ENCODE results near the gene UBE3D. TPM values are rescaled to one million over a fixed set of nuclear protein-coding genes. Genes with fewer than 3 reads are reported as not detected.

The UBE3D gene
- total RNA-seq, 1 donor, result 7.0 TPM

DNA sequence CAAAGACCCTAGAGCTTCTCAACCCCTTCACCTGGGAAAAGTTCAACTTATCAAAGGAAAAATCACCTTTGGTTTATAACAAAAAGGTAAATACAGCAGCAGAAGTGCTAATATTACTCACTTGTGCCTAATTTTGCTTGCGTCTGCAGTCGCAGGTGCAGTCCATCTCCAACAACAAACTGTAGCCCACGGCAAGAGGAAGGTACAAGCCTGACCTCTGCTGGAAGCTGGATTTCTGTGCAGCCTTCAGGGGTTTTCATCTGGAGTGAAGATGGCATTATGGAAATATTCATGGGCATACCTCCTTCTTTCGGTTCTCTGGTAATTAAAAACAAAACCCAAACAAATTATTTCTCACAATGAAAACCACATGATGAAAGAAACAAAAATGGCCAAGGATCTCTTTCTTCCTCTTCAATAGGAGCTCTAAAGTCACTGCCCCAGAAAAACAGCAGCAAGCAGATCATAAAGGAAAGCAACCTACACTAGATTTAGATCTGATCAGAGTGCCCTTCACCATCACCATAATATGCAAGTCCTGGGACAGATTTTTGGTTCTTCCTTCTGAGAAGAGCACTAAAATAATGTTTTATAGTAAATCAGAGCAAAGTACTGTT, 7.8 kb downstream of the UBE3D start:
- peak; percentile 89 for TF ChIP-seq CTCF (IDR thresholded peaks at IDR 0.05; ENCODE audit: insufficient read depth, low read length)
- peak; percentile 64 for DNase-seq (ENCODE audit: low read depth)
- no peak overlapping the region for H3K4me3 ChIP-seq (ENCODE audit: low read depth, low read length)

GRCh38 chr6:83055366-83055964, 10.2 kb downstream of the UBE3D start:
- peak; percentile 79 for TF ChIP-seq CTCF (IDR thresholded peaks at IDR 0.05; ENCODE audit: insufficient read depth, low read length)
- no peak overlapping the region for H3K4me3 ChIP-seq (ENCODE audit: low read depth, low read length)
- DNase-seq (ENCODE audit: low read depth), result peak; percentile 70

GRCh38 chr6:83053678-83054077, 12.0 kb downstream of the UBE3D start:
- no peak for TF ChIP-seq CTCF (IDR thresholded peaks at IDR 0.05; ENCODE audit: insufficient read depth, low read length)
- H3K4me3 ChIP-seq (ENCODE audit: low read depth, low read length), result no peak overlapping the region
- no peak for DNase-seq (ENCODE audit: low read depth)

DNA sequence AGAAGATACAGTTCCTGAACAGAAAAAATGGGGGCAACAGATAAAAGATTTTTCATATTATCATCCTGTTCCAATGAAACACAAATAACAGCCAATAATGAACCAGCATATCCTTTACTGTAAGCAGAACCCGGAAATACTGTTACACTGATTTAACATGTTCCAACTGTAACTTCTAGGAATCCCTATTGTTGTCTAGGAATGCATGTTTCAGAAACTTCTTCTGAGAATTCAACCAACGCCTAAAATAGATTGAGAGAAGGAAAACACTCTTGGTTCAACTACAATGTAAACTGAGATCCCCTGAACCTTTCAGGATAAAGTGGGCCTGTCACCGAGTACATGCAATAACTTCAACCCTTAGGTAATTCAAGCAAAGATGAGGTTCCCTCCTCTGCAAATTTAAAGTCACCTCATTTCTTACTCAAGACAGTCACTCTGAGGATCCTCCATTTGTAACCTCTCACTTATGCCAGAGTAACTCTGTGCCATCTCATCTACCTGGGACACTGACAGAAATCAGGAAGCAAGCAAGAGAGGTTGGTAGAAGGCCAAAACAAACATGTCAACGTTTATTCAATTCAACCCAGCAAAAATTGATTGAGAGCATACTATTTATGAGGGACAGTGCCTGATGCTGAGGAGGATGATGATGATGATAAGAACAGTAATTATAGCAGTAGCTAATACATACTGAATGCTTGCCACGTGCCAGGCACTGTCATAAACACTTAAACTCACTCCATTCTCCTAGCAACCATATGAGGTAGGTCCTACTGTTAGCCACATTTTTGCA, 14.1 kb downstream of the UBE3D start:
- no peak for TF ChIP-seq CTCF (IDR thresholded peaks at IDR 0.05; ENCODE audit: insufficient read depth, low read length)
- no peak overlapping the region for H3K4me3 ChIP-seq (ENCODE audit: low read depth, low read length)
- DNase-seq (ENCODE audit: low read depth), result peak; percentile 45

DNA sequence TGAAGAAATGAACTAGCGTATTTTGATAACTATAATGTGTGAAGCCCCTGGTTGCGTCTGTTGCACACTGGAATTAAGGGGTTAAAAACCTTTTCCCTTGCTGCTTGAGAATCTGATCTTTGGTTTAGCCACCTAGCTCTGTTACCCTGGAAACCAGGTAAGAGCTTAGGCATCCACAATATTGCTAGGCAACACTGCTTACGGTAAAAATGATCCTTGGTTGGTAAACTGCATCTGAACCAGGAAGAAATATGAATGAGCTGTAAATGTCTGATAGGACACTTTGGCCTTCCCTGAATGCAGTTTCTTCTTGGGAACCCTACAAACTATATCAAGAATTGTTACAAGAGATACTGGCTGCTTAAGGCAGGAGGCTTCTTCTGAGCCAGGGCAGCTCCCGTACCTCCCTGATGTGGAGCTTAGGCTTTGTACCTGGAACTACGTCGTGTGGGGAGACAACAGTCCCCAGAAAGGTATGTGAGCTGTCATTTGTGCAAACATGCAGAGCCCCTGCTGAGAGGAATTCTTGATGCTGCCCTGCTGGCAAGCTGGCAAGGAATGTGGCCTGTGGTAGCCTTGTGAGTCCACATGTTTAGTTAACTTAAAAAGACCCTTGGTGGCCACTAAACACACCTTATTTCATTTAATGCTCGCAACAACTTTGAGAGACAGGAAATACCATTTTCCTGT, 18.4 kb downstream of the UBE3D start:
- no peak overlapping the region for H3K4me3 ChIP-seq (ENCODE audit: low read depth, low read length)
- TF ChIP-seq CTCF (IDR thresholded peaks at IDR 0.05; ENCODE audit: insufficient read depth, low read length), result no peak
- DNase-seq (ENCODE audit: low read depth), result no peak

DNA sequence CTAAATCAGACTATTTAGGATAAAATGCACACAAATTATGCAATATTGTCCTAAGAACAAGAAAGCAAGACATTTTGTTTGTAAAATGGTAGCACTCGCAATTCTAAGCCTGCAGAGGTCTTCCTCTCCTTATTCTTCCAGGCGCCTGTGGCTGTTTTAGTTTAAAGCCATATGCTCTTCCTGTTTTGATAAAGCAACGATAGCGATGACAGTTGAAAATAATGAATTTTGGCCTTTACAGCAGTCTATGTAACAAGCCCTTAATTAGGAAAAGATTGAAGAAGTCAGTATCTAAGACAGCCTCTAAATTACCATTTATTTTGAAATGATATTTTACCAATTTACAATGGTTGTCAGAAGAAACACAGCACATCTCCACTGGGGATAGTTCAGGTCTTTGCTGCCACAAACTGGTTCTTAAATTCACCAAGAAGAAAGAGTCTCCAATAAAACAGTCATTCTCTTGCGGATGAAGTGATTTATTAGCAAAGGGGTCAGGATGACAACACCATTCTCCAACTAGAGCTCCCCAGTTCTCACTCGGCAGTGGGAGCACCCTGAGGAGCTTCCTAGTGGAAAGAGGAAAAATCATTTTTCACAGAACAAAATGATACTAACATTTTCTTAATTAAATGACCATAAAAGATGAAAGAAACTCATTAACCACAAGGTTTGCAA, 21.4 kb downstream of the UBE3D start:
- no peak overlapping the region for H3K4me3 ChIP-seq (ENCODE audit: low read depth, low read length)
- TF ChIP-seq CTCF (IDR thresholded peaks at IDR 0.05; ENCODE audit: insufficient read depth, low read length), result no peak
- DNase-seq (ENCODE audit: low read depth), result no peak
